Measurements from ENCODE around the gene ARCN1.
A peak's percentile ranks its signal among the peaks of the same experiment; 100 is the strongest.

Gene ARCN1

DNA sequence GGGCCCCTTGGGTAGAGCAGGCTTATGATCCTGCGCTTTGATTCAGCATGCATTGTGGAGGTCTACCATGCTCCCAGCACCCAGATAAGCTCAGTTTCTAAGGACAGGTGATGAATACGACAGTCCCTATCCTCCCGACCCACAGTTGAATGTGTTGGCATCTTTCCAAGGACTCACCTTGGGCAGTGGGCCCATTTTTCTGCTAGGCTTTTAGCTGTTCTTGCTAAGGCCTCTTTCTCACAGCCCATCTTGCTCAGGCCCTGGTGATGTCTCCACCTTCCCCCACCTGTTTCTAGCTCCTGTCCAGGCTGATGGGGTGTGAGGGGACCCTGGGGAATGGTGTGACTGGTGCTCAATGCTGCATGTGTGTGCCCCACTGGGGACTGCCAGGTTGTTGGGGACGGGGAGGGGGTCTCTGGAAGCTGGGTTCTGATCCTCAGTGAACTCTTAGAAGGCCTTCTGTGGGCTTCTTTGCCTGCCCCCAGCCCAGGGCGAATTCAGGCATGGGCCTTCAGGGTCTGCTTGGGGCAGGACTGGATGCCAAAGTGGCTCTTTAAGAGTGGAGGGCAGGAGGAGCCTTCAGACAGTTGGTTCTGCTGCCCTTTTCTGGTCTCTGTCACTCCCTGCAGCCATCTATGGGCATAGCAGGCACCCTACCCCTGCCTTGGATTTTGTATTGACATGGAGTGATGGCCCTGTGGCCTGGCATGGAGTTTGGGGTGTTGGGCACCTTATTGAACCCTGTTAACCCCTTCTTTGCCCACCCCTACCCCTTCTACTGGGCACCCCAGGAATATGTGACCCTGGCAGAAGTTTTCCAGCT is 68.3 kb downstream of the ARCN1 start:
- peak; percentile 34 for DNase-seq

DNA sequence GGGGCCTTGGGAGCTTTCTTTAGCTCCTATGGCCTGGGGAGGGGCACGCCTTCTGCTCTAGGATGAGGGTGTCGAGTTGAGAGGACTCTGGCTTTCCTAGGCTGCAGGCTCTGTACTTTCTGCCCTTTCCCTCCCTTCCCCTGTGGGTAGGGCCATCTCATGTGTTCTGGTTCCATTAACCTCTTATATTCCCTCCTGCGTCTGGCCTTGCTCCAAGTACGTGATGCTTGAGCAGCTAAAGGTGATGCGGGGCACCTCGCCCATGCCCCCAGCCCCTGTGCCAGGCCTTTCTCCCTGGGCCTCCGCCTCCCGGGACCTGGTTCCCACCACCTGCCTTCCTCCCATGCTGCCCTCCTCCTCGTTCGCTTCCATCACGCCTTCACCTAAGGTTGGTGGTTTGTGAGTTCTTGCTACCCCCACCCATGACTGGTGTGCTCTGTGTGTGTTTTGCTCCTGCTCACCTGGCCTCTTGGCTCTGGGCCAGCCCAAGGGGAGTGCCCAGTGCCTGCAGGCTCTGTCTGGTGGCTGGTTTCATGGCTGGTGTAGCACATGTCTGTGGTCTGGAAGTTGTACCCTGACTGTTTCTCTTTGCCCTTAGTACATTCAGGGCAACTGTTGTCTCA is 69.3 kb downstream of the ARCN1 start:
- DNase-seq: peak; percentile 90

GRCh38 chr11:118643142-118643994 is 71.2 kb downstream of the ARCN1 start:
- DNase-seq: no peak

DNA sequence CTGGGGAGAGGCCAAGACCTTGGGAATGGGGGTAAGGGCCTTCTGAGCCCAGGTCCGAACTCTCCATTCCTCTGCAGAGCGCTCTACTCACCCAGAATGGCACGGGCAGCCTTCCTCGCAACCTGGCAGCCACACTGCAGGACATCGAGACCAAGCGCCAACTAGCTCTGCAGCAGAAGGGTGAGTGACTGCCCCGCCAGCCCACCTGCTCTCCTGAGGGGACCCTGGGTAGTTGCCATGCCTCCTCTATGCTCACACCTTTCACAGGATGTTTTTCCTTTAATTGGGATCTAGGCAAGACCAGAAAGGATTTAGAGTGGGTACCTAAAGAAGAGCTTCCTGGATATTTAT is 71.8 kb downstream of the ARCN1 start:
- no peak for DNase-seq

GRCh38 chr11:118644496-118644895 is 72.3 kb downstream of the ARCN1 start:
- no peak for DNase-seq

DNA sequence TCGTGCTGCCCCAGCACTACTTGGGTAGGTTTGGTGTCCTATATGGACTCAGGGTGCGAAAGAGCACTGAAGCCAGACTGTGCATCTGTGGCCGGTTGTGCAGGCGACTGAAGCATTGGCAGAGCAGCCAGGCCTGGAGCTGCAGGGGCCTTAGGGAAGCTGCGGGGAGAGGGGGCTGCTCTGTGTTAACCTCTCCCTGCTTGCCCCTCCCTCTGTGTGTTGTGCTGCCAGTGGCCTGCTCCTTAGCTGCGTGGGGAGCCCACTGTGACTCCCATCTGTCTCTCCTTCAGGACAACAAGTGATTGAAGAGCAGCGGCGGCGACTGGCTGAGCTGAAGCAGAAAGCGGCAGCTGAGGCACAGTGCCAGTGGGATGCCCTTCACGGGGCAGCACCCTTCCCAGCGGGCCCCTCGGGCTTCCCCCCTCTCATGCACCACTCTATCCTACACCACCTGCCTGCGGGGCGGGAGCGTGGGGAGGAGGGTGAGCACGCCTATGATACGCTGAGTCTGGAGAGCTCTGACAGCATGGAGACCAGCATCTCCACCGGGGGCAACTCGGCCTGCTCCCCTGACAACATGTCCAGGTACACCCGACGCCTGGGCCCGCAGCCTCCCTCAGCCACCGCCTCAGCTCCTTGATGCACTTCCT is 73.0 kb downstream of the ARCN1 start:
- no peak for DNase-seq

DNA sequence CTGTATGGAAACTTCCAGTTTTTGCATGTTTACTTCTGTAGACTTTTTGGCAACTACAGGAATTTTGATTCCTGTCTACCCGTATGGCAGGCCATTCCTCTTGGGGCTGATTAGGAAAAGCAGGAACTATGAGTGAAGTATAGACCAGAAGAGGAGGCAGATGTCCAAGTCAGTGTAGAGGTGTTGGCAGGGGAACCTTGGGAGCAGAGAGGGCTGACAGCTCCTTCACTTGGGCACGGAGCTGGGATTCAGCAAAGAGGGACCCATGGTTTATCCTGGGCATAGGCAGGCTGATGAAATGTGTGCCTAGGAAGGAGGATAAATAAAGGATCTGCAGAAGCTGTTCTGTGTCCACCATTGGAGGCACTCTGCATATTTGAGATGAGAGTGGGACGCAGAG is 74.2 kb downstream of the ARCN1 start:
- DNase-seq: no peak

GRCh38 chr11:118648291-118648690 is 76.1 kb downstream of the ARCN1 start:
- DNase-seq: no peak

- no peak for DNase-seq
Observed at GRCh38 chr11:118649941-118650340, 77.7 kb downstream of the ARCN1 start.

DNA sequence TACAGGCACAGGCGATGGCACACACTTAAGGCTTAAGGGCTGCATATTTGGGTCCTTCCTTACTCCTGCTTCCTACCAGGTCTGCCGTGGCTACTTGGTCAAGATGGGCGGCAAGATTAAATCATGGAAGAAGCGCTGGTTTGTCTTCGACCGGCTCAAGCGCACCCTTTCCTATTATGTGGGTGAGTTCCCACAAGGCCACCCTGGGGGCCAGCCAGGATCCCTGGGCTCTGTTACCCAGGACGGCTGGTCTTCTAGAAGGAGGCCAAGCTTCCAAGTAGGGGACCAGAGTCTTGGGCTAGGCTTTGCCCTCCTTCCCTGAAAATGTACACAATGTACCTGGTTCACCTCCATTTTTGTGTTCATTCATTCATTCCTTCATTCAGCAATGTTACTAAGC is 78.2 kb downstream of the ARCN1 start:
- no peak for DNase-seq

DNA sequence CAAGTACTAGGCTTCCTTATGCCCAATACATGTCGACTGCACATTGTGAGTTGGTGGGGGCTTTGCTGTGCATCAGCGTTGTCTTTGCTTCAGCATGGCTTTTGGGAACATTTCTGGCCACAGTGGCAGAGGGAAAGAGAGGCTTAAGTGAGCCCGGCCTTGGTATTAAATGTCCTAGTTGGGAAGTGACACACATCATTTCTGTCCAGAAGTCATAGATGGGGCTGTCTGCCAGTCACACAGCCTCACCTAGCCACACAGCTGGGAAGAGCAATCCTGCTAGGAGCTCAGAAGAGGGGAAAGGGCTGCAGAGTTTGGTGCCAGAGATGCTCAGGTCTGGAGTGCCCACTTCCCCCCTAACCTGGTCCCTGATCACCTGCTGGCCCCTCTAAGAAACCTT is 79.6 kb downstream of the ARCN1 start:
- DNase-seq: no peak
